ENCODE measurements around the gene WDPCP.

DNA sequence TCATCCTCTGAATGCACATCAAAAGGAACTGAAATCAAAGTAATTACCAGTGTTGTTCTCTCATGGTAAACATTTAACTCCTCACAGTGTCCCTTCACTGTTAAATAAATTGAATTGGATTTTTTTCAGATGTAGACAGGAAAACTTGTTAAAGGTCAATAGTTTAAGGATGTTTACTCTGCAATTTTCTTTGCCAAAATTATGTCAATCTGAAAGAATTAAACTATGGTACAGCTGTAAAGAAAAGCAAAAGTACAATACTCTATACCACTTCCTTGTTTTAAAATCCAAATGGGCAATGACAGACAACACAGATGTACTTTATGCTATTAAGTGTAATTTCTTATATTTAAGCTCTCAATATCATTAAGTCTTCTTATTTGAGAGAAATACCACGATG lies 153.2 kb downstream of the WDPCP start:
- TF ChIP-seq, protein P1, sequence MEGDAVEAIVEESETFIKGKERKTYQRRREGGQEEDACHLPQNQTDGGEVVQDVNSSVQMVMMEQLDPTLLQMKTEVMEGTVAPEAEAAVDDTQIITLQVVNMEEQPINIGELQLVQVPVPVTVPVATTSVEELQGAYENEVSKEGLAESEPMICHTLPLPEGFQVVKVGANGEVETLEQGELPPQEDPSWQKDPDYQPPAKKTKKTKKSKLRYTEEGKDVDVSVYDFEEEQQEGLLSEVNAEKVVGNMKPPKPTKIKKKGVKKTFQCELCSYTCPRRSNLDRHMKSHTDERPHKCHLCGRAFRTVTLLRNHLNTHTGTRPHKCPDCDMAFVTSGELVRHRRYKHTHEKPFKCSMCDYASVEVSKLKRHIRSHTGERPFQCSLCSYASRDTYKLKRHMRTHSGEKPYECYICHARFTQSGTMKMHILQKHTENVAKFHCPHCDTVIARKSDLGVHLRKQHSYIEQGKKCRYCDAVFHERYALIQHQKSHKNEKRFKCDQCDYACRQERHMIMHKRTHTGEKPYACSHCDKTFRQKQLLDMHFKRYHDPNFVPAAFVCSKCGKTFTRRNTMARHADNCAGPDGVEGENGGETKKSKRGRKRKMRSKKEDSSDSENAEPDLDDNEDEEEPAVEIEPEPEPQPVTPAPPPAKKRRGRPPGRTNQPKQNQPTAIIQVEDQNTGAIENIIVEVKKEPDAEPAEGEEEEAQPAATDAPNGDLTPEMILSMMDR (IDR thresholded peaks at IDR 0.05; ENCODE audit: low read depth, low read length), result no peak
- TF ChIP-seq POLR2A (IDR thresholded peaks at IDR 0.05; ENCODE audit: extremely low read depth, insufficient read length), result no peak

Measured in NB4 (cell line).